ENCODE results near the gene C16orf46. TPM values are rescaled to one million over a fixed set of nuclear protein-coding genes. Genes with fewer than 3 reads are reported as not detected.

C16orf46 gene
- total and polyA plus RNA-seq, 9 of the 15 experiments (the other 6 are each of a cell fraction or from before 2014, with no cell fraction given): 0.10 to 0.98 (median 0.41) TPM; not detected in 1

- TF ChIP-seq STAT6 (CRISPR knock-in tag; IDR thresholded peaks at IDR 0.05): no peak
- no peak for TF ChIP-seq RBM17 (IDR thresholded peaks at IDR 0.05; ENCODE audit: borderline replicate concordance, low read depth, low read length)
- TF ChIP-seq RNF2 (IDR thresholded peaks at IDR 0.05): no peak
- TF ChIP-seq ELF1 (tag; IDR thresholded peaks at IDR 0.05): no peak
- no peak for TF ChIP-seq CSDE1 (IDR thresholded peaks at IDR 0.05)
- TF ChIP-seq SRSF1 (IDR thresholded peaks at IDR 0.05; ENCODE audit: low read depth, low read length): no peak
- TF ChIP-seq ZBTB5 (IDR thresholded peaks at IDR 0.05): no peak
- no peak for TF ChIP-seq XRCC4 (IDR thresholded peaks at IDR 0.05; ENCODE audit: extremely low read depth, insufficient read depth, insufficient read length)
- peak; percentile 89 for TF ChIP-seq L3MBTL2 (IDR thresholded peaks at IDR 0.05)
- TF ChIP-seq TAF9B (IDR thresholded peaks at IDR 0.05; ENCODE audit: partially characterized antibody): no peak
- TF ChIP-seq ZBED1 (IDR thresholded peaks at IDR 0.05): no peak
- no peak for TF ChIP-seq CBX2 (IDR thresholded peaks at IDR 0.05; ENCODE audit: insufficient read depth, low read length, poor library complexity, severe bottlenecking)
- no peak for TF ChIP-seq MTF1 (CRISPR knock-in tag; IDR thresholded peaks at IDR 0.05; ENCODE audit: borderline replicate concordance)
- TF ChIP-seq ZBTB12 (CRISPR knock-in tag; IDR thresholded peaks at IDR 0.05): no peak
- TF ChIP-seq ZNF184 (CRISPR knock-in tag; IDR thresholded peaks at IDR 0.05): no peak
- no peak for TF ChIP-seq C11orf30 (IDR thresholded peaks at IDR 0.05; ENCODE audit: low read depth)
- no peak for TF ChIP-seq JUNB (CRISPR knock-in tag; conservative IDR thresholded peaks at IDR 0.05)
- no peak for TF ChIP-seq U2AF1 (optimal IDR thresholded peaks at IDR 0.05; ENCODE audit: low read depth, low read length)
- TF ChIP-seq ZBTB2 (IDR thresholded peaks at IDR 0.05): no peak
- no peak for TF ChIP-seq ZNF449 (CRISPR knock-in tag; IDR thresholded peaks at IDR 0.05)
Measured at GRCh38 chr16:81095953-81096714, 19.1 kb upstream of the C16orf46 start, which contains the start of gene GCSH (continued).
